ENCODE data around the gene TNFRSF25.

TNFRSF25 gene

GRCh38 chr1:6419397-6419803 is 46.6 kb downstream of the TNFRSF25 start:
- Histone ChIP-seq H3K27ac (no peak overlapping the region), H3K9me3 (ENCODE audit: low read depth, low read length) (no peaks in the 10 kb centered on the region), H3K9ac (ENCODE audit: insufficient read length) (no peak overlapping the region), H3K4me3 (0 out of 2 replicates have a peak overlapping the region, but pooled peaks have one; percentile 28), H3K36me3 (ENCODE audit: insufficient read depth, low read length) (no peaks in the 10 kb centered on the region)
- DNase-seq (ENCODE audit: low read depth, low spot score): no peak
- TF ChIP-seq FOXP2 (optimal IDR thresholded peaks at IDR 0.05; ENCODE audit: control extremely low read depth, extremely low read length, insufficient read depth): no peak
- no peak for TF ChIP-seq EZH2 (IDR thresholded peaks at IDR 0.05)
- no peak for TF ChIP-seq POLR2AphosphoS5 (IDR thresholded peaks at IDR 0.05; ENCODE audit: borderline replicate concordance, low read depth, low read length)

- H3K4me3 ChIP-seq: no peak overlapping the region
- TF ChIP-seq FOXP2 (optimal IDR thresholded peaks at IDR 0.05; ENCODE audit: control extremely low read depth, extremely low read length, insufficient read depth) (no peak), EZH2 (IDR thresholded peaks at IDR 0.05) (peak; percentile 81), POLR2AphosphoS5 (IDR thresholded peaks at IDR 0.05; ENCODE audit: borderline replicate concordance, low read depth, low read length) (no peak)
- no peaks in the 10 kb centered on the region for H3K9me3 ChIP-seq (ENCODE audit: low read depth, low read length)
Observed at GRCh38 chr1:6418668-6419396, 47.1 kb downstream of the TNFRSF25 start.

GRCh38 chr1:6417961-6418667 is 47.9 kb downstream of the TNFRSF25 start:
- Histone ChIP-seq H3K36me3 (ENCODE audit: insufficient read depth, low read length) (no peaks in the 10 kb centered on the region), H3K4me3 (no peak overlapping the region), H3K27ac (no peak overlapping the region), H3K9me3 (ENCODE audit: low read depth, low read length) (no peaks in the 10 kb centered on the region), H3K9ac (ENCODE audit: insufficient read length) (no peak overlapping the region)
- no peak for DNase-seq (ENCODE audit: low read depth, low spot score)
- no peak for TF ChIP-seq EZH2 (IDR thresholded peaks at IDR 0.05)
- no peak for TF ChIP-seq POLR2AphosphoS5 (IDR thresholded peaks at IDR 0.05; ENCODE audit: borderline replicate concordance, low read depth, low read length)
- TF ChIP-seq FOXP2 (optimal IDR thresholded peaks at IDR 0.05; ENCODE audit: control extremely low read depth, extremely low read length, insufficient read depth): no peak

More at GRCh38 chr1:6418668-6419396, 47.1 kb downstream of the TNFRSF25 start:
- DNase-seq (ENCODE audit: low read depth, low spot score): no peak
- Histone ChIP-seq H3K27ac (no peak overlapping the region), H3K36me3 (ENCODE audit: insufficient read depth, low read length) (no peaks in the 10 kb centered on the region), H3K9ac (ENCODE audit: insufficient read length) (no peak overlapping the region)

GRCh38 chr1:6416906-6417305 is 49.1 kb downstream of the TNFRSF25 start:
- TF ChIP-seq EZH2 (IDR thresholded peaks at IDR 0.05) (no peak), POLR2AphosphoS5 (IDR thresholded peaks at IDR 0.05; ENCODE audit: borderline replicate concordance, low read depth, low read length) (no peak)
- Histone ChIP-seq H3K27ac (no peak overlapping the region), H3K4me3 (no peak overlapping the region), H3K36me3 (ENCODE audit: insufficient read depth, low read length) (no peaks in the 10 kb centered on the region), H3K9me3 (ENCODE audit: low read depth, low read length) (no peaks in the 10 kb centered on the region), H3K9ac (ENCODE audit: insufficient read length) (no peak overlapping the region)
- no peak for DNase-seq (ENCODE audit: low read depth, low spot score)

- TF ChIP-seq POLR2AphosphoS5 (IDR thresholded peaks at IDR 0.05; ENCODE audit: borderline replicate concordance, low read depth, low read length): no peak
- no peak for TF ChIP-seq EZH2 (IDR thresholded peaks at IDR 0.05)
- no peak for TF ChIP-seq FOXP2 (optimal IDR thresholded peaks at IDR 0.05; ENCODE audit: control extremely low read depth, extremely low read length, insufficient read depth)
- no peak overlapping the region for H3K27ac ChIP-seq
- no peak overlapping the region for H3K4me3 ChIP-seq
- H3K9me3 ChIP-seq (ENCODE audit: low read depth, low read length): no peaks in the 10 kb centered on the region
- no peak overlapping the region for H3K9ac ChIP-seq (ENCODE audit: insufficient read length)
- no peak for DNase-seq (ENCODE audit: low read depth, low spot score)
- no peaks in the 10 kb centered on the region for H3K36me3 ChIP-seq (ENCODE audit: insufficient read depth, low read length)
Observed at GRCh38 chr1:6416295-6416656, 49.7 kb downstream of the TNFRSF25 start.

- H3K27ac ChIP-seq: no peak overlapping the region
- TF ChIP-seq EZH2 (IDR thresholded peaks at IDR 0.05) (no peak), FOXP2 (optimal IDR thresholded peaks at IDR 0.05; ENCODE audit: control extremely low read depth, extremely low read length, insufficient read depth) (no peak), POLR2AphosphoS5 (IDR thresholded peaks at IDR 0.05; ENCODE audit: borderline replicate concordance, low read depth, low read length) (no peak)
- H3K9ac ChIP-seq (ENCODE audit: insufficient read length): no peak overlapping the region
- no peaks in the 10 kb centered on the region for H3K36me3 ChIP-seq (ENCODE audit: insufficient read depth, low read length)
- no peaks in the 10 kb centered on the region for H3K9me3 ChIP-seq (ENCODE audit: low read depth, low read length)
- H3K4me3 ChIP-seq: no peak overlapping the region
- no peak for DNase-seq (ENCODE audit: low read depth, low spot score)
Observed at GRCh38 chr1:6414881-6415626, 50.9 kb downstream of the TNFRSF25 start.

GRCh38 chr1:6414443-6414844 is 51.5 kb downstream of the TNFRSF25 start:
- Histone ChIP-seq H3K4me3 (no peak overlapping the region), H3K9ac (ENCODE audit: insufficient read length) (no peak overlapping the region), H3K36me3 (ENCODE audit: insufficient read depth, low read length) (no peaks in the 10 kb centered on the region), H3K9me3 (ENCODE audit: low read depth, low read length) (no peaks in the 10 kb centered on the region), H3K27ac (no peak overlapping the region)
- TF ChIP-seq FOXP2 (optimal IDR thresholded peaks at IDR 0.05; ENCODE audit: control extremely low read depth, extremely low read length, insufficient read depth) (no peak), EZH2 (IDR thresholded peaks at IDR 0.05) (no peak), POLR2AphosphoS5 (IDR thresholded peaks at IDR 0.05; ENCODE audit: borderline replicate concordance, low read depth, low read length) (no peak)
- DNase-seq (ENCODE audit: low read depth, low spot score): no peak

- DNase-seq (ENCODE audit: low read depth, low spot score): no peak
- TF ChIP-seq FOXP2 (optimal IDR thresholded peaks at IDR 0.05; ENCODE audit: control extremely low read depth, extremely low read length, insufficient read depth) (no peak), EZH2 (IDR thresholded peaks at IDR 0.05) (no peak), POLR2AphosphoS5 (IDR thresholded peaks at IDR 0.05; ENCODE audit: borderline replicate concordance, low read depth, low read length) (no peak)
- Histone ChIP-seq H3K36me3 (ENCODE audit: insufficient read depth, low read length) (no peaks in the 10 kb centered on the region), H3K9me3 (ENCODE audit: low read depth, low read length) (no peaks in the 10 kb centered on the region), H3K9ac (ENCODE audit: insufficient read length) (no peak overlapping the region), H3K4me3 (no peak overlapping the region), H3K27ac (no peak overlapping the region)
Observed at GRCh38 chr1:6412896-6413295, 53.1 kb downstream of the TNFRSF25 start.
